Kidney epithelial cell (primary cell): ENCODE measurements around the gene ADGRF4. TPM values are rescaled to one million over a fixed set of nuclear protein-coding genes. Genes with fewer than 3 reads are reported as not detected.

Experiments used
- DNase-seq: peaks from one replicate; pipeline ENCODE4 v3.0.0-alpha.2; 2010; ENCODE audit warnings: low read depth
- H3K27me3 ChIP-seq: 2 replicates; pipeline ENCODE4 v1.6.0; 2011; ENCODE audit warnings: low read length; ENCODE audit not compliant: control insufficient read depth, insufficient read depth
- H3K36me3 ChIP-seq: 2 replicates; pipeline ENCODE4 v1.5.1; 2011; ENCODE audit warnings: low read length; ENCODE audit not compliant: control insufficient read depth, insufficient read depth
- H3K4me3 ChIP-seq: 2 replicates; pipeline ENCODE4 v1.5.1; 2011; ENCODE audit warnings: low read depth, mild to moderate bottlenecking, control low read depth, low read length
- total RNA-seq: library from RNA; depleted of rRNA; stranded (reverse); fragments of >200 nt; gene quantifications from 2 replicates; pipeline ENCODE4 v1.2.3, GENCODE V29; 2015
- TF ChIP-seq, protein P1 (sequence below): IDR thresholded peaks from 2 replicates; pipeline ENCODE4 v1.5.1; 2011; ENCODE audit warnings: mild to moderate bottlenecking, moderate library complexity, low read length, control low read depth, inconsistent platforms; ENCODE audit not compliant: insufficient read depth, poor library complexity, severe bottlenecking

The ADGRF4 gene
- total RNA-seq, 1 donor from 2014 or later = 7.7 TPM

DNA sequence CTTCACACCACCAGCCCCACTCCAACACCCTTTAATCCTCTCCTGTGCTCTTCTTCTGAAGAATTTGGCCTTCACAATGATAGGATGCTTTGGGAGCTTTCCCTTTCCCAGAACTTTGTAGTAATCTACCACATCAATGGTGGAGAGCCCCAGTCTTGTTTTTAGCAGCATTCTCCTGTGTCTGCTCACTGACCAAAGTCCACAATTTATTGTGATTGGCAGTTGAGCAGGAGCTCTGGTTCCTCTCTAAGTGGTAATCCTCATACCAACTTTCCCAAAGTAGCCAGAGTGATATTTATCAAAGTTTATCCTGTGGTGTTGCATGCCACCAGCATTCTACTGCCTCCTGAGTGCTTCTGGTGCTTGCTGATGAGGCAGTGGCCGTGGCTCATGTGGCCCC is 54.4 kb downstream of the ADGRF4 start:
- Histone ChIP-seq H3K4me3 (no peak overlapping the region), H3K36me3 (no peaks in the 10 kb centered on the region), H3K27me3 (no peaks in the 10 kb centered on the region)
- TF ChIP-seq, protein P1, sequence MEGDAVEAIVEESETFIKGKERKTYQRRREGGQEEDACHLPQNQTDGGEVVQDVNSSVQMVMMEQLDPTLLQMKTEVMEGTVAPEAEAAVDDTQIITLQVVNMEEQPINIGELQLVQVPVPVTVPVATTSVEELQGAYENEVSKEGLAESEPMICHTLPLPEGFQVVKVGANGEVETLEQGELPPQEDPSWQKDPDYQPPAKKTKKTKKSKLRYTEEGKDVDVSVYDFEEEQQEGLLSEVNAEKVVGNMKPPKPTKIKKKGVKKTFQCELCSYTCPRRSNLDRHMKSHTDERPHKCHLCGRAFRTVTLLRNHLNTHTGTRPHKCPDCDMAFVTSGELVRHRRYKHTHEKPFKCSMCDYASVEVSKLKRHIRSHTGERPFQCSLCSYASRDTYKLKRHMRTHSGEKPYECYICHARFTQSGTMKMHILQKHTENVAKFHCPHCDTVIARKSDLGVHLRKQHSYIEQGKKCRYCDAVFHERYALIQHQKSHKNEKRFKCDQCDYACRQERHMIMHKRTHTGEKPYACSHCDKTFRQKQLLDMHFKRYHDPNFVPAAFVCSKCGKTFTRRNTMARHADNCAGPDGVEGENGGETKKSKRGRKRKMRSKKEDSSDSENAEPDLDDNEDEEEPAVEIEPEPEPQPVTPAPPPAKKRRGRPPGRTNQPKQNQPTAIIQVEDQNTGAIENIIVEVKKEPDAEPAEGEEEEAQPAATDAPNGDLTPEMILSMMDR = no peak
- no peak for DNase-seq

DNA sequence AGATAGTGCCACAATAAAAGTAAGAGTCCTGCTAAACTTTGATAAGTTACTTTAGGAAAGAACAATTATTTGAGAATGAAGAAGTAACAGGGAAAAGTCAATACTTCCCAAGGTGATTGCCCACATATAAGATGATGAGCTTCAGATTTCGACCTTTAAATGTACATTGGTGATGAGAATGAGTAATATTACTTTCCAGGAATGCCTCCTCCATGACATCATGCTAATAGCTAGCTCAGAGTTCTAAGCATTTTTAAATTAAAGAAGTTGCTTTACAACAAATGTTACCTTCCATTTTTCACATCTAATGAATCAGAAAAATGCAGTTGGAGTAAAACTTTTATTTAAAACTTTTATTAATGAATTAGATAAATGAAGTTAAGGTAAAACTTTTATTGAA is 61.0 kb downstream of the ADGRF4 start:
- Histone ChIP-seq H3K4me3 (no peak overlapping the region), H3K27me3 (no peaks in the 10 kb centered on the region)
- DNase-seq = no peak

DNA sequence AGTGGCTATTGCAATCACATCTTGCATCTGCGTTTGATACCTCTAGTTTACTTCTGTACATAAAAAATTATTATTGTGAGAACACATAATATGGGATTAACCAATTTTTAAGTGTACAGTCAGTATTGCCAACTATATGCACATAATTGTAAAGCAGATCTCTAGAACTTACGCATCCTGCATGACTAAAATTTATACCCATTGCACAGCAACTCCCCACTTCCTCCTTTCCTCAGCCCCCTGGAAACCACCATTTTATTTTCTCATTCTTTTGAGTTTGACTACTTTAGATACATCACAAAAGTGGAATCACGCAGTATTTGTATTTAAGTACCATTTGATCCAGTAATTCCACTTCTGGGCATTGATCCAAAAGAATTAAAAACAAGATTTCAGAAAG is 64.1 kb downstream of the ADGRF4 start:
- H3K36me3 ChIP-seq = no peaks in the 10 kb centered on the region
- H3K27me3 ChIP-seq = no peaks in the 10 kb centered on the region
- TF ChIP-seq, protein P1 = no peak
- no peak for DNase-seq
- H3K4me3 ChIP-seq = no peak overlapping the region

More for the DNA sequence above, 61.0 kb downstream of the ADGRF4 start:
- no peaks in the 10 kb centered on the region for H3K36me3 ChIP-seq
- TF ChIP-seq, protein P1 = no peak

DNA sequence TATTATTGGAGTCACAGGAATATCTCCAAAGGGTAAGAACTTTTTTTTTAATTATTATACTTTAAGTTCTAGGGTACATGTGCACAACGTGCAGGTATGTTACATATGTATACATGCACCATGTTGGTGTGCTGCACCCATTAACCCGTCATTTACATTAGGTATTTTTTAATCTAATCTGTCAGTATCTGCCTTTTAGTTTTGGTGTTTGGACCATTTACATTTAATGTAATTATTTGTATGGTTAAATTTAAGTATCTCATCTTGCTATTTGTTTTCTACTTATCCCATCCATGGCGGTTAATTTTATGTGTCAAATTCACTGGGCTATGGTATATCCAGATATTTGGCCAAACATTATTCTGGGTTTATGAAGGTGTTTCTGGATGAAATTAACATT is 68.1 kb downstream of the ADGRF4 start:
- TF ChIP-seq, protein P1 = no peak
- no peak for DNase-seq
- H3K4me3 ChIP-seq = no peak overlapping the region
- no peaks in the 10 kb centered on the region for H3K36me3 ChIP-seq
- no peaks in the 10 kb centered on the region for H3K27me3 ChIP-seq

DNA sequence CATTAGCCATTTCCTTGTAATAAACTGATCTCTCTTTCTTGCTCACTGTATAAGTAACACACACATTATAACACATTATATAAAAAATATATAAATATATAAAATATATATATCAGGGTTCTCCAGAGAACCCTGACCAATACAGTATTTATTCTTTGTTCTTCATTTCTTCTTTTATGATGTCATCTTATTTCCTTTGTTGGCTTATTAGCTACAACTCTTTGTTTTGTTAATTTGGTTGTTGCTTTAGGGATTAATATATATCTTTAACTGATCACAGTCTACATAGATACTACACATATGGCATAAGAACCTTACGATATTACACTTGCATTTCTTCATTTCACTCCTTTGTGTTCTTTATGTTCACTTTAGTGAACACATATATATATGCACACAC is 68.7 kb downstream of the ADGRF4 start:
- no peak for DNase-seq
- no peaks in the 10 kb centered on the region for H3K36me3 ChIP-seq
- H3K27me3 ChIP-seq = no peaks in the 10 kb centered on the region
- H3K4me3 ChIP-seq = no peak overlapping the region
- TF ChIP-seq, protein P1 = no peak

DNA sequence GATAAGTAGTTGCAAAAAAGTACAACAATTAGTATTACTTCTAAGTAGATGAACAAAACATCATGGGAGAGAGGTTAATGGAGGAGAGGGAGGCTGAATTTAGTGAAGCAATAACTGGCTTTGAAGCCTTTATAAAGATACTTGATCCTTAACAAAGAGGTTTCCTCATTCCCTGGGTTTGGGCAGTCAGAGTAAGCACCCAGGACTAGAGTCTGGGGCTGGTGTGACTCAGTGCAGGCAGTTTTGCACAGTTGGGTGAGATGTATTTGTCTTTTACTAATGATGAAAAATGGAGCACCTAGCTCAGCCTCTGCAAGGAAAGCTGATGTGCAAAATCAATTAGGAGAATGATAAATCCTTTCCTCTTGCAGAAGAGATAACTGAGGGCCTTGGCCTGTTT is 71.6 kb downstream of the ADGRF4 start:
- Histone ChIP-seq H3K4me3 (no peak overlapping the region), H3K27me3 (no peaks in the 10 kb centered on the region), H3K36me3 (no peaks in the 10 kb centered on the region)
- TF ChIP-seq, protein P1 = no peak
- DNase-seq = no peak

Other genes with a start within 250 kb of the ADGRF4 start
- gene CD2AP, start 220.8 kb upstream of the ADGRF4 start, total RNA-seq = 43.3 and 47.8 TPM in 2 replicates
- gene OPN5, start 83.5 kb downstream of the ADGRF4 start, total RNA-seq = not detected in 2 replicates